Measurements from ENCODE around the gene CACFD1. TPM values are rescaled to one million over a fixed set of nuclear protein-coding genes. Genes with fewer than 3 reads are reported as not detected.

Gene CACFD1
- total RNA-seq, 2 experiments from 2014 or later: 16.7 to 17.2 TPM

DNA sequence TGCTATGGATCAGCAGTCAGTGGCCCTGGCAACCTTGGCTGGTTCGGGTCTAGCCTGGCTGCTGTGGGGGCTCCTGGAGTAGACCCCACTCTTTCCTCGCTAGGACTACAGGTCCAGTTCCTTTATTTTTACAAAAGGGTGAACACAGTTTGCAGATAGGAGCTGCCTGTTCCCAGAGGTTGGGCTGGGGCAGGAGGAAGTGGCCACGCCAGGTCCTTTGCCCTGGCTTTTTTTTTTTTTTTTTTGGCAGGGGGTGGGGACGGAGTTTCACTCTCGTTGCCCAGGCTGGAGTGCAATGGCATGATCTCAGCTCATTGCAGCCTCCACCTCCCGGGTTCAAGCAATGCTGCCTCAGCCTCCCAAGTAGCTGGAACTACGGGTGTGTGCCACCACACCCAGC, 11.2 kb downstream of the CACFD1 start:
- ChIA-PET POLR2A (interaction anchor here (0.6 to 0.7 kb wide), 2 partner anchors 10 to 345 kb away, joined by 3 to 4 read pairs; no protein-coding TSS in a partner anchor), CTCF (ENCODE audit: unreplicated experiment) (no interaction called here)
- TF ChIP-seq EZH2phosphoT487 (IDR thresholded peaks at IDR 0.05; ENCODE audit: borderline replicate concordance, low read depth, low read length) (no peak), CTCF (conservative IDR thresholded peaks at IDR 0.05; ENCODE audit: low read length) (no peak)
- Histone ChIP-seq H3K9me2 (ENCODE audit: insufficient read depth, low read length) (no peaks in the 10 kb centered on the region), H3K4me3 (ENCODE audit: low read depth, low read length, poor library complexity, severe bottlenecking) (no peak overlapping the region), H2AFZ (ENCODE audit: low read length) (no peak overlapping the region), H3K4me2 (ENCODE audit: low read length) (no peak overlapping the region), H3K9me3 (ENCODE audit: low read length) (no peaks in the 10 kb centered on the region), H4K20me1 (ENCODE audit: insufficient read depth, low read length) (no peaks in the 10 kb centered on the region), H3K79me2 (ENCODE audit: insufficient read depth, low read depth, low read length) (no peaks in the 10 kb centered on the region), H3K4me1 (ENCODE audit: insufficient read depth, low read length, poor library complexity, severe bottlenecking) (no peaks in the 10 kb centered on the region), H3K36me3 (ENCODE audit: insufficient read depth, low read length) (peaks cover 49% of the 10 kb centered on the region), H3K27ac (ENCODE audit: low read depth, low read length, poor library complexity, severe bottlenecking) (no peak overlapping the region)
- TSS peak; percentile 57 for BruUV-seq (replicated peaks)
- DNase-seq (ENCODE audit: low spot score): no peak
- intact Hi-C loops (cut with micrococcal nuclease; ENCODE audit: unreplicated experiment): no loop called here

- no peaks in the 10 kb centered on the region for H3K9me3 ChIP-seq (ENCODE audit: low read length)
- no peaks in the 10 kb centered on the region for H4K20me1 ChIP-seq (ENCODE audit: insufficient read depth, low read length)
- ChIA-PET CTCF (ENCODE audit: unreplicated experiment) (no interaction called here), POLR2A (interaction anchor here (0.6 to 0.7 kb wide), 2 partner anchors 9 to 346 kb away, joined by 3 to 4 read pairs; no protein-coding TSS in a partner anchor)
- no peak for TF ChIP-seq EZH2phosphoT487 (IDR thresholded peaks at IDR 0.05; ENCODE audit: borderline replicate concordance, low read depth, low read length)
- no peak for TF ChIP-seq CTCF (conservative IDR thresholded peaks at IDR 0.05; ENCODE audit: low read length)
- no peak for DNase-seq (ENCODE audit: low spot score)
- no peaks in the 10 kb centered on the region for H3K9me2 ChIP-seq (ENCODE audit: insufficient read depth, low read length)
- no peak overlapping the region for H3K4me2 ChIP-seq (ENCODE audit: low read length)
- no peak overlapping the region for H3K4me3 ChIP-seq (ENCODE audit: low read depth, low read length, poor library complexity, severe bottlenecking)
- H3K4me1 ChIP-seq (ENCODE audit: insufficient read depth, low read length, poor library complexity, severe bottlenecking): peaks cover 3% of the 10 kb centered on the region
- BruUV-seq (replicated peaks): no TSS peak
- H3K27ac ChIP-seq (ENCODE audit: low read depth, low read length, poor library complexity, severe bottlenecking): no peak overlapping the region
- no peak overlapping the region for H2AFZ ChIP-seq (ENCODE audit: low read length)
- H3K36me3 ChIP-seq (ENCODE audit: insufficient read depth, low read length): peaks cover 56% of the 10 kb centered on the region
- intact Hi-C loops (cut with micrococcal nuclease; ENCODE audit: unreplicated experiment): no loop called here
- 0 out of 2 replicates have a peak, but pooled peaks cover 7% of the 10 kb centered on the region for H3K79me2 ChIP-seq (ENCODE audit: insufficient read depth, low read depth, low read length)
Observed at GRCh38 chr9:133471551-133472276, 11.9 kb downstream of the CACFD1 start.

DNA sequence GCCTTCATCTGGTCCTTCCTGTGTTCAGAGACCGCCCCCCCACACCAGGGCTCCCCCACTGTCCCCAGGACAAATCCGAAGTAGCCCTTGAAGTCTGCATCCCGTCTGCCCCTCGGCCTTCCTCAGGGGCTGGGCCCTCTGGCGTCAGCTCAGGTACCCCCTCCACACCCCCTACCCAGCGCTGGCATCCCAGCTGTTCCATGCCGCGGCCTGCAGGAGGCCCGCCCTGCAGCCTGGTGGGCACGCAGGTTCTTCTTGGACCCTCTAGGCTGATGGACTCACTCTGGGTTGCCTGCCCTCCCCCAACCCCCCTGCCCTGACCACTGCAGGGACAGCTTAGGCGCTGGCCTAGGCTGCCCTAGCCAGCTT, 12.5 kb downstream of the CACFD1 start:
- H3K79me2 ChIP-seq (ENCODE audit: insufficient read depth, low read depth, low read length): peaks cover 13% of the 10 kb centered on the region; the same call in 1 of the 2 replicates
- H3K4me3 ChIP-seq (ENCODE audit: low read depth, low read length, poor library complexity, severe bottlenecking): no peak overlapping the region
- no peaks in the 10 kb centered on the region; the same call in 1 of the 2 replicates for H4K20me1 ChIP-seq (ENCODE audit: insufficient read depth, low read length)

More for the DNA sequence above, 12.5 kb downstream of the CACFD1 start:
- Histone ChIP-seq H3K9me2 (ENCODE audit: insufficient read depth, low read length) (no peaks in the 10 kb centered on the region), H3K9me3 (ENCODE audit: low read length) (no peaks in the 10 kb centered on the region), H2AFZ (ENCODE audit: low read length) (no peak overlapping the region), H3K4me1 (ENCODE audit: insufficient read depth, low read length, poor library complexity, severe bottlenecking) (peaks cover 9% of the 10 kb centered on the region), H3K4me2 (ENCODE audit: low read length) (no peak overlapping the region), H3K36me3 (ENCODE audit: insufficient read depth, low read length) (peaks cover 62% of the 10 kb centered on the region), H3K27ac (ENCODE audit: low read depth, low read length, poor library complexity, severe bottlenecking) (no peak overlapping the region)
- TF ChIP-seq EZH2phosphoT487 (IDR thresholded peaks at IDR 0.05; ENCODE audit: borderline replicate concordance, low read depth, low read length) (no peak), CTCF (conservative IDR thresholded peaks at IDR 0.05; ENCODE audit: low read length) (no peak)
- no peak for DNase-seq (ENCODE audit: low spot score)
- BruUV-seq (replicated peaks): no TSS peak
- ChIA-PET CTCF (ENCODE audit: unreplicated experiment) (no interaction called here), POLR2A (no interaction called here)
- intact Hi-C loops (cut with micrococcal nuclease; ENCODE audit: unreplicated experiment): no loop called here

Measured in OCI-LY7 (cell line).